NCI-H748 (cell line): ENCODE measurements around the gene AUTS2.

Experiments
- DNase-seq: peaks from one replicate; lab custom pipeline; 2025; ENCODE audit not compliant: unreplicated experiment; lab: John Stamatoyannopoulos, UW

The AUTS2 gene

GRCh38 chr7:70741666-70742065 is 1143.4 kb downstream of the AUTS2 start:
- no peak for DNase-seq

- no peak for DNase-seq
Observed at GRCh38 chr7:70743531-70744325, 1145.5 kb downstream of the AUTS2 start.

- peak; percentile 19 for DNase-seq
Observed at GRCh38 chr7:70744492-70744891, 1146.2 kb downstream of the AUTS2 start.

GRCh38 chr7:70749831-70750230 is 1151.6 kb downstream of the AUTS2 start:
- DNase-seq, result no peak

- no peak for DNase-seq
Observed at GRCh38 chr7:70751895-70752294, 1153.6 kb downstream of the AUTS2 start.

GRCh38 chr7:70752794-70753241 is 1154.5 kb downstream of the AUTS2 start:
- peak; percentile 48 for DNase-seq

GRCh38 chr7:70756789-70757188 is 1158.5 kb downstream of the AUTS2 start:
- DNase-seq, result peak; percentile 51

- no peak for DNase-seq
Observed at GRCh38 chr7:70758646-70759045, 1160.4 kb downstream of the AUTS2 start.

GRCh38 chr7:70759674-70760073 is 1161.4 kb downstream of the AUTS2 start:
- no peak for DNase-seq

- DNase-seq, result no peak
Observed at GRCh38 chr7:70761711-70762328, 1163.5 kb downstream of the AUTS2 start.

GRCh38 chr7:70762696-70763095 is 1164.4 kb downstream of the AUTS2 start:
- no peak for DNase-seq

GRCh38 chr7:70763961-70764691 is 1165.9 kb downstream of the AUTS2 start:
- no peak for DNase-seq

- no peak for DNase-seq
Observed at GRCh38 chr7:70764701-70765208, 1166.5 kb downstream of the AUTS2 start.

- no peak for DNase-seq
Observed at GRCh38 chr7:70765651-70766050, 1167.4 kb downstream of the AUTS2 start.

- DNase-seq, result no peak
Observed at GRCh38 chr7:70766109-70766508, 1167.8 kb downstream of the AUTS2 start.

GRCh38 chr7:70766694-70767093 is 1168.4 kb downstream of the AUTS2 start:
- no peak for DNase-seq

GRCh38 chr7:70770154-70770553 is 1171.9 kb downstream of the AUTS2 start:
- no peak for DNase-seq

- DNase-seq, result no peak
Observed at GRCh38 chr7:70771451-70771850, 1173.2 kb downstream of the AUTS2 start.

- no peak for DNase-seq
Observed at GRCh38 chr7:70772891-70773290, 1174.6 kb downstream of the AUTS2 start.

- no peak for DNase-seq
Observed at GRCh38 chr7:70773406-70773805, 1175.1 kb downstream of the AUTS2 start.

- no peak for DNase-seq
Observed at GRCh38 chr7:70774950-70775527, 1176.8 kb downstream of the AUTS2 start.
